ENCODE data around the gene ANKMY1. TPM values are rescaled to one million over a fixed set of nuclear protein-coding genes. Genes with fewer than 3 reads are reported as not detected.

ANKMY1 gene
- total and polyA plus RNA-seq, 2 of the 13 experiments (the other 11 are each of a cell fraction or from before 2014, with no cell fraction given) = 11.7 to 18.8 TPM

DNA sequence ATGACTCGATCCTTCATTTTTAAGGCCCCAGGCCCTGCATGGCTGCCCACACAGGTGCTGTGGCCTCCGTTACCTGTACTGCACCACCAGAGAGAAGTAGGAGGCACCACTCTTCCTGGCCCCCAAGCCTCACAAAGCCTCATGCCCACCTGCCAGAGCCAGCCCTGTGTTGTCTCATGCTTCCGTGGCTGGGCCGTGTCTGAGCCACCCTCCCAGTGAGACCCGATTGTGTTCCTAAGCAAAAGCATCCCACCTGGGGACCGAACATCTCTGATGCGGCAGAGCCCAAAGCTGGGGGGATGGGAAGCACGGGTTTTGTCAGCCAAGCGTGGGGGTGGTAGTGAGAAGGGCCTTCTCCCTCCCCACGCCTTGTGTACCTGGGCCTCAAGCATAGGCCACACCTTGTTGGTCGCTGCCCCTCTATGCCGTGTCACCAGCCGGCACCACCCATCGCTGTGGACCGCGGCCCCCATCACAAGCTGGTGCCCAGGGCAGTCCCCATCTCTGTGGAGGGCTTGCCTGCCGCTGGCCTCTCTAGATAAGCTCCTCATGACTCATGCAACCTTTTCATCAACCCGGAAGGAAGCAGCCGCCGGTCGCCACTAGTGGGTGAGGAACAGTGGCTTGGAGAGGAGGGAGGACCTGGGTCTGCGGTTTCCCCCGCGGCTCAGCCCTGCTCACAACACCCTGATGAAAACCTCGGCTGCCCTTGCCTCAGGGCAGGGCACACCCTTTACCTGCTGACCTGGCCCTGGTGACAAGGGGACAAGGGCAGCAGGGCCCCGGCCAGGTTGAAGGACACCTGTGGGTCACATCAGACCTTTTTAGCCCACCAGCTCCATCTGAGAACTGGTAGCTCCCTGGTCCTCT is 7.8 kb upstream of the ANKMY1 start (continued):
- TF ChIP-seq, protein P1, sequence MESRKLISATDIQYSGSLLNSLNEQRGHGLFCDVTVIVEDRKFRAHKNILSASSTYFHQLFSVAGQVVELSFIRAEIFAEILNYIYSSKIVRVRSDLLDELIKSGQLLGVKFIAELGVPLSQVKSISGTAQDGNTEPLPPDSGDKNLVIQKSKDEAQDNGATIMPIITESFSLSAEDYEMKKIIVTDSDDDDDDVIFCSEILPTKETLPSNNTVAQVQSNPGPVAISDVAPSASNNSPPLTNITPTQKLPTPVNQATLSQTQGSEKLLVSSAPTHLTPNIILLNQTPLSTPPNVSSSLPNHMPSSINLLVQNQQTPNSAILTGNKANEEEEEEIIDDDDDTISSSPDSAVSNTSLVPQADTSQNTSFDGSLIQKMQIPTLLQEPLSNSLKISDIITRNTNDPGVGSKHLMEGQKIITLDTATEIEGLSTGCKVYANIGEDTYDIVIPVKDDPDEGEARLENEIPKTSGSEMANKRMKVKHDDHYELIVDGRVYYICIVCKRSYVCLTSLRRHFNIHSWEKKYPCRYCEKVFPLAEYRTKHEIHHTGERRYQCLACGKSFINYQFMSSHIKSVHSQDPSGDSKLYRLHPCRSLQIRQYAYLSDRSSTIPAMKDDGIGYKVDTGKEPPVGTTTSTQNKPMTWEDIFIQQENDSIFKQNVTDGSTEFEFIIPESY (CRISPR knock-in tag; IDR thresholded peaks at IDR 0.05) = peak; percentile 24; the same call in 1 of the 2 replicates
- TF ChIP-seq, protein P2, sequence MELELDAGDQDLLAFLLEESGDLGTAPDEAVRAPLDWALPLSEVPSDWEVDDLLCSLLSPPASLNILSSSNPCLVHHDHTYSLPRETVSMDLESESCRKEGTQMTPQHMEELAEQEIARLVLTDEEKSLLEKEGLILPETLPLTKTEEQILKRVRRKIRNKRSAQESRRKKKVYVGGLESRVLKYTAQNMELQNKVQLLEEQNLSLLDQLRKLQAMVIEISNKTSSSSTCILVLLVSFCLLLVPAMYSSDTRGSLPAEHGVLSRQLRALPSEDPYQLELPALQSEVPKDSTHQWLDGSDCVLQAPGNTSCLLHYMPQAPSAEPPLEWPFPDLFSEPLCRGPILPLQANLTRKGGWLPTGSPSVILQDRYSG (CRISPR knock-in tag; IDR thresholded peaks at IDR 0.05) = no peak
- TF ChIP-seq ZNF282 (IDR thresholded peaks at IDR 0.05; ENCODE audit: partially characterized antibody) = no peak
- TF ChIP-seq NFE2L1 (CRISPR knock-in tag; IDR thresholded peaks at IDR 0.05; ENCODE audit: borderline replicate concordance) = no peak
- TF ChIP-seq PHF21A (CRISPR knock-in tag; IDR thresholded peaks at IDR 0.05) = peak; percentile 32; the same call in 1 of the 2 replicates
- TF ChIP-seq ZNF598 (CRISPR knock-in tag; IDR thresholded peaks at IDR 0.05; ENCODE audit: borderline replicate concordance) = no peak
- TF ChIP-seq ZNF775 (CRISPR knock-in tag; IDR thresholded peaks at IDR 0.05; ENCODE audit: borderline replicate concordance) = no peak
- TF ChIP-seq, protein P3, sequence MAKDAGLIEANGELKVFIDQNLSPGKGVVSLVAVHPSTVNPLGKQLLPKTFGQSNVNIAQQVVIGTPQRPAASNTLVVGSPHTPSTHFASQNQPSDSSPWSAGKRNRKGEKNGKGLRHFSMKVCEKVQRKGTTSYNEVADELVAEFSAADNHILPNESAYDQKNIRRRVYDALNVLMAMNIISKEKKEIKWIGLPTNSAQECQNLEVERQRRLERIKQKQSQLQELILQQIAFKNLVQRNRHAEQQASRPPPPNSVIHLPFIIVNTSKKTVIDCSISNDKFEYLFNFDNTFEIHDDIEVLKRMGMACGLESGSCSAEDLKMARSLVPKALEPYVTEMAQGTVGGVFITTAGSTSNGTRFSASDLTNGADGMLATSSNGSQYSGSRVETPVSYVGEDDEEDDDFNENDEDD (CRISPR knock-in tag; IDR thresholded peaks at IDR 0.05; ENCODE audit: borderline replicate concordance) = peak; percentile 30; the same call in 1 of the 2 replicates
- TF ChIP-seq ZNF138 (CRISPR knock-in tag; IDR thresholded peaks at IDR 0.05; ENCODE audit: low read depth) = 0 out of 2 replicates have a peak, but pooled peaks have one; percentile 74
- TF ChIP-seq ZNF713 (CRISPR knock-in tag; IDR thresholded peaks at IDR 0.05) = no peak
- peak; percentile 71 for TF ChIP-seq RBM39 (IDR thresholded peaks at IDR 0.05; ENCODE audit: low read depth, low read length, poor library complexity, severe bottlenecking)
- TF ChIP-seq SAP130 (CRISPR knock-in tag; IDR thresholded peaks at IDR 0.05; ENCODE audit: low read depth) = peak; percentile 91
- TF ChIP-seq, protein P4, sequence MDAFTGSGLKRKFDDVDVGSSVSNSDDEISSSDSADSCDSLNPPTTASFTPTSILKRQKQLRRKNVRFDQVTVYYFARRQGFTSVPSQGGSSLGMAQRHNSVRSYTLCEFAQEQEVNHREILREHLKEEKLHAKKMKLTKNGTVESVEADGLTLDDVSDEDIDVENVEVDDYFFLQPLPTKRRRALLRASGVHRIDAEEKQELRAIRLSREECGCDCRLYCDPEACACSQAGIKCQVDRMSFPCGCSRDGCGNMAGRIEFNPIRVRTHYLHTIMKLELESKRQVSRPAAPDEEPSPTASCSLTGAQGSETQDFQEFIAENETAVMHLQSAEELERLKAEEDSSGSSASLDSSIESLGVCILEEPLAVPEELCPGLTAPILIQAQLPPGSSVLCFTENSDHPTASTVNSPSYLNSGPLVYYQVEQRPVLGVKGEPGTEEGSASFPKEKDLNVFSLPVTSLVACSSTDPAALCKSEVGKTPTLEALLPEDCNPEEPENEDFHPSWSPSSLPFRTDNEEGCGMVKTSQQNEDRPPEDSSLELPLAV (CRISPR knock-in tag; conservative IDR thresholded peaks at IDR 0.05; ENCODE audit: low read depth) = no peak
- TF ChIP-seq ZKSCAN1 (IDR thresholded peaks at IDR 0.05; ENCODE audit: low read length) = no peak
- TF ChIP-seq SRY (CRISPR knock-in tag; IDR thresholded peaks at IDR 0.05) = 0 out of 2 replicates have a peak, but pooled peaks have one; percentile 20
- TF ChIP-seq TEAD3 (CRISPR knock-in tag; optimal IDR thresholded peaks at IDR 0.05; ENCODE audit: borderline replicate concordance) = no peak

All from HepG2 (cell line).